Nucleus accumbens (tissue), 56 donors: ENCODE data around the gene NTRK3.

ENCODE experiments used
- DNase-seq, 56 donors: peaks; one replicate each; lab custom pipeline; 2025; lab: John Stamatoyannopoulos, UW

NTRK3 gene

GRCh38 chr15:88127432-88127790 lies 129.1 kb downstream of the NTRK3 start:
- no peak for DNase-seq

GRCh38 chr15:88126695-88127431 lies 129.7 kb downstream of the NTRK3 start:
- DNase-seq, result peak in 2 of 56 donors; percentile 5 to 6

- DNase-seq, result no peak
Observed at GRCh38 chr15:88125576-88125975, 131.0 kb downstream of the NTRK3 start.

GRCh38 chr15:88124199-88124598 lies 132.3 kb downstream of the NTRK3 start:
- no peak for DNase-seq

GRCh38 chr15:88121968-88122530 lies 134.5 kb downstream of the NTRK3 start:
- no peak for DNase-seq

GRCh38 chr15:88120026-88120425 lies 136.5 kb downstream of the NTRK3 start:
- DNase-seq, result no peak

- no peak for DNase-seq
Observed at GRCh38 chr15:88118741-88119140, 137.8 kb downstream of the NTRK3 start.

DNA sequence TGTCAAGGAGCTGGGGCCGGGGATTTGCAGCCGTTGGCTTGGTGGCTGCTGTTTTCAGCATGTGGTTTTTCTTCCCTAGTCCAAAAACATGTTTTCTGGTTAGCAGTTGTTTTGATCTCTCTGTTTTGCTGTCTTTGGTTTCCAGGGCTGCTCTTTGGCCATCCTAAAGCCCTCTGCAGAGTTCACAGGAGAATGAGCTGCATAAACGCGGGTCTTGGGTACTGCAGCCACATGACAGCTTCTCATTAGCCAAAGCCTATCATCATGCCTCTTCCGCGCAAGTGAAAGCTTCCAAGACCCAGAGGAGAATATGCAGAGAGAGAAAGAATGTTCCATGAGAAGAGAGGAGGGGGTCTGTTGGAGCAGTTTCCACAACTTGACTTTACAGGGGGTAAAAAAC lies 138.5 kb downstream of the NTRK3 start:
- peak in 3 of 56 donors; percentile 9 to 32 (median 28) for DNase-seq

- DNase-seq, result peak in 12 of 56 donors; percentile 7 to 61 (median 32)
Observed at GRCh38 chr15:88115486-88116152, 140.9 kb downstream of the NTRK3 start.

DNA sequence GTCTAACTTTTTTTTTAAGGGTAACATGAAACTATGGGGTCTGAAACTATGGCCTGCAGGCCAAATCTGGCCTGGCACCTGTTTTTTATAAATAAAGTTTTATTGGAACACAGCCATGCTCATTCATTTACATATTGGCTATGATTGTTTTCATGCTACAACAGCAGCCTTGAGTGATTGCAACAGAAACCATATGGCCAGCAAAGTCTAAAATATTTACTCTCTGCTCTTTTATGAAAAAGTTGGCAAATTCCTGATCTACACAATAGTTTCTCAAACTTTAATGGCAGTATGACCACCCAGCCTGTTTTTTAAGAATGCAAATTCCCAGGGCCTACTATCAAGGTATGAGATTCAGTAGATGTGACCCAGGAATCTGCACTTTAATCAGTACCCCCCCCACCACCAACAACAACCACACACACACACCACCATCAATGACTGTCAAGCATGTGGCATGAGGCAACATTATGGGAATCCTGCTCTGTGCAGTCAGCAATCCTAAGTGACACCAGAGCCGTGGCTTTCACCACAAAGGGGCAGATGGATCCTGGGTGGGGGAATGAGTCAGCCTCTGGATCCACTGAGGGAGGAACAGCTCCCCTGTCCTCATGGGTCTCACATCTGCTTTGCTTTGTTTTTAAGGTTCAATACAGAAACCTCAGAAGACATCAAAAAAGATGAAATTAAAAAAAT lies 142.8 kb downstream of the NTRK3 start:
- DNase-seq, result no peak

DNA sequence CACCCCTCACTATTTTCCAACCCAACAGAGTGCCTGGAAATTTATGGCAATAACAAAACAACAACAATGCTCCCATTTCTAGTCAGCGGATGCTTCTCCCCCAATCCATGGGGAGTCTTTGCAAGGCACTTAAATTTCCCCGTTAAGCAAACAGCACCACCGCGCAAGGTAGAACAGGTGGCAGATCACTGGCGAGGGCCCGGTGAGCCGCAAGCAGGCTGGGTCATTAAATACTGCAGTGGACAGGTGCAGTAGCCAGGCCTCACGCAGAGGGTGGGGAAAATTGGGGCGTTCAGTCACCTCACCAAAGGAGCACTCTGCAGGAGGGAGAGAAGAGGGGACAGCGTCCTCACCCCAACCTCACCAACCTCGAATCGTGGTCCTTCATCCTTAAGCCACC lies 147.5 kb downstream of the NTRK3 start:
- DNase-seq, result no peak

- no peak for DNase-seq
Observed at GRCh38 chr15:88108477-88108876, 148.1 kb downstream of the NTRK3 start.

- peak in 20 of 56 donors; percentile 2 to 52 (median 30) for DNase-seq
Observed at GRCh38 chr15:88106074-88106473, 150.5 kb downstream of the NTRK3 start.

DNA sequence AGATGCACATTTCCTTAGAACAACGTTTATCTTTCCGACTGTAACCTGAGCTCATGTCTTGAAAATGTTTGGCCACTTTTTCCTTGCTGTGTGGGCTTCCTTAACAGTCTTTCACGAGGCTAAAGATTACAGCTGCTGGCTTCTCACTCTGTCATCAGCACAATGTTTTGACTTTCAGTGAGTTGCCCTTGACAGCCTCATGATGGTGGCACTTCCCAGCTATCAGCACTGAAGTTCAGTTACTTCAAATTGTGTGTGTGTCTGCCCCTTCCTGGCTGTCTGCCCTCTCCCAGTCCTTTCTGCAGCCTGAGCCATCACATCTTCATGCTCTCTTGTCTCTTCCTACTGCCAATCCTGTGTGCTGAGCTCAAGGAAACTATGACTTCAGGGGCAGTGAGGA lies 152.2 kb downstream of the NTRK3 start:
- no peak for DNase-seq

- DNase-seq, result no peak
Observed at GRCh38 chr15:88100181-88100580, 156.4 kb downstream of the NTRK3 start.

DNA sequence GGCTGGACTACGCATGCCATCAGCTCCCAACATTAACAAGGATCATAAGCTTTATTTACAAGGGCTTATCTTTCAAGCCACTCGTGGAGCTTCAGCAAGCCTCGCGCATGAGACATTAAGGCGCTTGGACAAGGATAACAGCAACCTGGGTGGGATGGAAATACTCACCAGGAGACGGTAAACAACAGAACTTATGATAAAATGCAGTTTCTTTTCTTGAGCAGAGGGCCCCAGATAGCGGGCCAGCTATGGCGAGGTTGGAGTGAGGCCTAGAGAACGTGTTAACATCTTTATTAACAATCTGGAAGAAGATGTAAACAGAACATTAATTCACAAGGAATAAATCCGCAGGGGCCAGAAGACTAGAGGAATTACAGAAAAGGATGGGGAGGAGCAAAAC lies 158.2 kb downstream of the NTRK3 start:
- no peak for DNase-seq

GRCh38 chr15:88091444-88092016 lies 165.0 kb downstream of the NTRK3 start:
- DNase-seq, result no peak

DNA sequence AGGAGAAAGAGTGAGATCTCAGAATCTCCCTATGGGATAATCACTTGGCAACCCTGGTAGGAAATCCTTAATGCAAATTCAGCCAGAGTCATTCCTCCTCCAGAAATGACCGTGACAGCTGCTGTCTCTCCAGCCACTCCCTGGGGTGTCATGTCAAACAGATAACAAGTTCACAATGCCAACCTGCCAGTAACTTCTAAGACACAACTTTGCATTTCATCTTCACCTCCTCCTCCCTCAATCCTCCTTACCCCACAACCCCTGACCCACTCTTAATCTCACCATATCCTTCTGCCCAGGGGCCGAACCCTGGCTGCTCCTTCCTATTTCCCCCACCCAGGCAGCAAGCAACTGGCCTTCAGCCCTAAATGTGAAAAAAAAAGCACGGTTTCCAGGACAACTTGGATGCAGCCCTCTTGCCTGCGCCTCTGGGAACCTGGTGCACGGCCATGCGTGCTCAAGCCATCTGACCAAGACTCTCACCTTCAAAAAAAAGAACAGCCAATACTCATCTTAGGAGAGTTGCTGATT lies 166.0 kb downstream of the NTRK3 start:
- DNase-seq, result peak in 14 of 56 donors; percentile 7 to 51 (median 16)

GRCh38 chr15:88089731-88090130 lies 166.8 kb downstream of the NTRK3 start:
- no peak for DNase-seq

- DNase-seq, result no peak
Observed at GRCh38 chr15:88089024-88089620, 167.4 kb downstream of the NTRK3 start.
